ENCODE measurements around the gene HSFX1. TPM values are rescaled to one million over a fixed set of nuclear protein-coding genes. Genes with fewer than 3 reads are reported as not detected.
"Not testable (repeated sequence)": the region's sequence is repeated elsewhere in the genome, so short reads cannot be mapped to it uniquely, and the experiment has no call there.

HSFX1 gene
- 2.9 and 3.4 TPM in 2 replicates for total RNA-seq
- long read RNA-seq, partial matches to known transcripts, result 1 of 1 reads
- long read RNA-seq, other reads (novel, unspliced or antisense), result 0 of 1 reads

DNA sequence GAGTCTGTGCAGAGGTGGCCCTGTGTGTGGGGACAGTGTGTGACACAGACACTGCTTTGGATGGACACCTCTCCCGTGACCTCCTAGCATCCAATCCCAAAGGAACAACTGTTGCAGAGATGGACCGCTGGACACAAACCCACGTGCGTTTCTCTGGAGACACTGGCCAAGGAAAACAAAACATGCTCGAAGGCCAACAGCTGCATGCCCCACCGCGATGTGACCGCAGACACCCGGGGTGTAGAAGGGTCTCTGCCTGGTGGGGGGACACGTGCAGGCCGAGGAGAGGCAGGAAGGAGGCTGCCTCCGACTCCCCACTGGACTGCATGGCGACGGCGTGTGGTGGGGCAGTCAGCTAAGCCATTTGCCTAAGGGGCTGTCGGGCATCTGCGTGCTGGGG lies at the start of gene HSFX1:
HSFX1 (plus strand) TSS at position 301 of the 400 bp plus-strand sequence. CDS start 614 bp downstream, outside the sequence.
- H3K4me3 Mint-ChIP-seq (ENCODE audit: low read depth); DNase-seq (ENCODE audit: low spot score, unreplicated experiment); H3K27me3 Mint-ChIP-seq; H3K27ac Mint-ChIP-seq; H3K36me3 Mint-ChIP-seq (ENCODE audit: insufficient read depth); H3K9me3 Mint-ChIP-seq (ENCODE audit: low read depth); H3K4me1 Mint-ChIP-seq (ENCODE audit: low read depth): not testable (repeated sequence)

- DNase-seq (ENCODE audit: low spot score, unreplicated experiment); H3K27me3 Mint-ChIP-seq; H3K27ac Mint-ChIP-seq; H3K4me3 Mint-ChIP-seq (ENCODE audit: low read depth); H3K9me3 Mint-ChIP-seq (ENCODE audit: low read depth); H3K4me1 Mint-ChIP-seq (ENCODE audit: low read depth); H3K36me3 Mint-ChIP-seq (ENCODE audit: insufficient read depth): not testable (repeated sequence)
These were observed 46.6 kb upstream of the HSFX1 start for GRCh38 chrX:149727308-149727707.

GRCh38 chrX:149742269-149742668 lies 31.6 kb upstream of the HSFX1 start:
- H3K9me3 Mint-ChIP-seq (ENCODE audit: low read depth); DNase-seq (ENCODE audit: low spot score, unreplicated experiment); H3K4me3 Mint-ChIP-seq (ENCODE audit: low read depth); H3K27ac Mint-ChIP-seq; H3K4me1 Mint-ChIP-seq (ENCODE audit: low read depth); H3K27me3 Mint-ChIP-seq; H3K36me3 Mint-ChIP-seq (ENCODE audit: insufficient read depth): not testable (repeated sequence)

DNA sequence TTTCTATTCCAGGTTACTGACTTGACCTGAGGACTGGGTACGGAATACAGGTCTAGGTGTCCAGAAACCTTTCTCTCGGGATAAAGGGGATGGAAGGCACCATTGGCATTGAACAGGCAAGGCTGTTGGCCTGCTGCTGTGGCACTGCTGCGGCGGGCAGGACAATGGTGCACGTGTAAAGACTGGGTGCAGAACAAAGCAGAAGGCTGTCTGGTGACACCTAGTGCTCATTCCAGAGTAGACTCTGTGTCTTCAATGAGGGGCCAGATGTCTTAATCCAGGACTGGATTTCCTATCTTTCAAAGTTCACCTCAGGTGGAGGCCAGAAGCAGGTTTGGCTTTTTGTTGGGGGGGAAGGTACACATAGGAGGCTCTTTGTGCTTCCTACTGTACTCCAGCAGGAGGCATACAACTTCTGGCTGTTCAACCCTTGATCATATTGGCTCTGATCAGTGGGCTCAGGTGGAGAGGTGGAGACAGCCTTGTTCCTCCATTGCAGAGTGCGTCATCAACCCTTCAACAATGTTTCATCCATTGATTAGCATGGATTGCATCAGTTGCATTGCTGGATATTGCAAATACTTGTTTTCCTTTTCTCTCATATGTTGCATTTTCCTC lies 27.4 kb upstream of the HSFX1 start:
- H3K9me3 Mint-ChIP-seq (ENCODE audit: low read depth); H3K4me3 Mint-ChIP-seq (ENCODE audit: low read depth); DNase-seq (ENCODE audit: low spot score, unreplicated experiment); H3K27ac Mint-ChIP-seq; H3K36me3 Mint-ChIP-seq (ENCODE audit: insufficient read depth); H3K4me1 Mint-ChIP-seq (ENCODE audit: low read depth); H3K27me3 Mint-ChIP-seq: not testable (repeated sequence)

DNA sequence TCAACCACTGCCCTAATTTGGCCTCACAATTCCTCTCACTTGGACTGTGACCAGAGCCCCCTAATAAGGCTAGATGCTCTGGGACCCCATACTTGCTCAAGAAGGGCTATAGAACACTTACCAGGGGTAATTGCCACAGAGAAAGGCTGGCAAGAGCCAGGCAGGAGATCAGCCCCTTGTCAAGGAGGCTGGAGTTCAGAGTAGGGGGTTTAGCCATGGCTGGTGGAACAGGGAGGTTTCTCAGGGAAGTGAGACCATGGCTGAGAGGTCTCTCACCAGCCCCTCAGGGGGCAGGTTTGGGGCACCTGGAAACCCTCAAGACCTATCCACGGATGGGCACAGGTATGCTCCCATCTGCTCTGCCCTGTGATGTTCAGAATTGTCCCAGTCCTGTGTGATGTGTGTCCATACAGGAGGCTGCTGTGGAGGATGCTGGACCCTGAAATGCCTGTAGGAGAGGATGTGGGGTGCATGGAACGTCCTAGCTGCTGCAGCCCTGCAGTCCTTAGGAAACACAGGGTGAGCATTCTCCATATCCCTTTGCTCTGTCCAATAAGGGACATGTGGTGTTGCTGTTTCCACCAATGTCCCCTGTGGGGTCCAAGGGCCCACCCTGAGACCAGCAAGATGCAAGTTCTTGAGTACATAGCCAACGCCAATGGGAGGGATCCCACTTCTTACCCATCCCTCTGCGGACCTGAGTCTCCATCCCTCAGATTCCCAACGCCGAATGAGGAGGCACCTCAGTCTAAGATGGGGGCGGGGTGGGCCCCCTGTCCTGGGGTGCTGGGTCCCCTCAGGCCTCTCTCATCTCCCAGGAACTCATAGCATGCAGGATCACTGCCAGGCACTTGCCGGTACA lies 16.4 kb upstream of the HSFX1 start:
- DNase-seq (ENCODE audit: low spot score, unreplicated experiment), result no peak
- Mint-ChIP-seq H3K9me3 (ENCODE audit: low read depth) (peaks cover 14% of the 10 kb centered on the region), H3K4me3 (ENCODE audit: low read depth) (no peak overlapping the region), H3K27me3 (no peaks in the 10 kb centered on the region), H3K36me3 (ENCODE audit: insufficient read depth) (no peaks in the 10 kb centered on the region), H3K4me1 (ENCODE audit: low read depth) (peaks cover 3% of the 10 kb centered on the region), H3K27ac (no peak overlapping the region)
- no peak for TF ChIP-seq CTCF (IDR thresholded peaks at IDR 0.05; ENCODE audit: unreplicated experiment)

DNA sequence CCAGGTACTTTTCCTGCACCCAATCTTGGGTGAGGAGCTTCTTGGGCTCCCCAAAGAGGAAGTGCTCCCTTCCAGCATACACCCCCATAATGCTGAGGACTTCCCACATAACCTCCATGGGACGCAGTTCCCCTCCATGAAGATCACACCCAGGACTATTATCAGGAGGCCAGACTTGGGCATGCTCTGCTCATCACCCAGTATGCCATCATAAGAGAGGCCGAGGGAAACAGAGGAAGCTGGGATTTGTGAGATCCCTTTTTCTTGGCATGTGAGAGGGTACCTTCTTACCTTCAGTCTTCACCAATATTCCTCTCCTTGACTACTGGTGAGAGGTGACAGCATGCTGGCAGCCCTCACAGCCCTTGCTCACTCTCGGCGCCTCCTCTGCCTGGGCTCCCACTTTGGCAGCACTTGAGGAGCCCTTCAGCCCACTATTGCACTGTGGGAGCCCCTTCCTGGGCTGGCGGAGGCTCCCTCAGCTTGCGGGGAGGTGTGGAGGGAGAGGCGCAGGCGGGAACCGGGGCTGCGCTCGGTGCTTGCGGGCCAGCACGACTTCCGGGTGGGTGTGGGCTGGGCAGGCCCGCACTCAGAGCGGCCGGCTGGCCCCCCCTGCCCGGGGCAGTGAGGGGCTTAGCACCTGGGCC lies 15.7 kb upstream of the HSFX1 start:
- no peak for TF ChIP-seq CTCF (IDR thresholded peaks at IDR 0.05; ENCODE audit: unreplicated experiment)
- H3K4me3 Mint-ChIP-seq (ENCODE audit: low read depth), result no peak overlapping the region
- no peaks in the 10 kb centered on the region for H3K27me3 Mint-ChIP-seq
- peaks cover 2% of the 10 kb centered on the region for H3K4me1 Mint-ChIP-seq (ENCODE audit: low read depth)
- H3K27ac Mint-ChIP-seq, result no peak overlapping the region
- DNase-seq (ENCODE audit: low spot score, unreplicated experiment), result no peak
- no peaks in the 10 kb centered on the region for H3K36me3 Mint-ChIP-seq (ENCODE audit: insufficient read depth)
- H3K9me3 Mint-ChIP-seq (ENCODE audit: low read depth), result peaks cover 10% of the 10 kb centered on the region

DNA sequence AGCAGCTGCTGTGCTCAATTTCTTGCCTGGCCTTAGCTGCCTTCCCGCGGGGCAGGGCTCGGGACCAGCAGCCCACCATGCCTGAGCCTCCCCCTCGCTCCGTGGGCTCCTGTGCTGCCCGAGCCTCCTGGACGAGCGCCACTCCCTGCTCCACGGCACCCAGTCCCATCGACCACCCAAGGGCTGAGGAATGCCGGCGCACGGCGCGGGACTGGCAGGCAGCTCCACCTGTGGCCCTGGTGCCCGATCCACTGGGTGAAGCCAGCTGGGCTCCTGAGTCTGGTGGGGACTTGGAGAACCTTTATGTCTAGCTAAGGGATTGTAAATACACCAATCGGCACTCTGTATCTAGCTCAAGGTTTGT lies 15.2 kb upstream of the HSFX1 start:
- not testable (repeated sequence) for H3K36me3 Mint-ChIP-seq (ENCODE audit: insufficient read depth); H3K4me3 Mint-ChIP-seq (ENCODE audit: low read depth); DNase-seq (ENCODE audit: low spot score, unreplicated experiment); H3K27ac Mint-ChIP-seq; H3K4me1 Mint-ChIP-seq (ENCODE audit: low read depth); H3K27me3 Mint-ChIP-seq
- peaks cover 10% of the 10 kb centered on the region for H3K9me3 Mint-ChIP-seq (ENCODE audit: low read depth)

All from progenitor cell of endocrine pancreas (in vitro differentiated cells).